Measurements from ENCODE around the gene RRAGC. TPM values are rescaled to one million over a fixed set of nuclear protein-coding genes. Genes with fewer than 3 reads are reported as not detected.

Gene RRAGC
- total and polyA plus RNA-seq, 2 experiments from 2014 or later: 9.3 to 12.8 TPM

- H3K27me3 Mint-ChIP-seq (ENCODE audit: insufficient read depth, low read depth, poor library complexity): peaks cover 2% of the 10 kb centered on the region
- no peaks in the 10 kb centered on the region for H4K20me1 ChIP-seq (replicated peaks; ENCODE audit: insufficient read depth)
- no peak overlapping the region for H3K27ac ChIP-seq (ENCODE audit: low read depth)
- no peaks in the 10 kb centered on the region for H3K9me3 Mint-ChIP-seq
- DNase-seq (ENCODE audit: low spot score): no peak
- no peaks in the 10 kb centered on the region for H3K4me1 ChIP-seq (ENCODE audit: insufficient read depth)
- H3K4me1 Mint-ChIP-seq: no peaks in the 10 kb centered on the region
- no peaks in the 10 kb centered on the region for H3K79me2 ChIP-seq (replicated peaks; ENCODE audit: insufficient read depth)
- no peak overlapping the region for H2AFZ ChIP-seq
- H3K9me2 ChIP-seq (ENCODE audit: insufficient read depth): no peaks in the 10 kb centered on the region
- H3K27ac Mint-ChIP-seq: no peak overlapping the region
- no peaks in the 10 kb centered on the region for H3K36me3 Mint-ChIP-seq (ENCODE audit: low read depth)
- H3K36me3 ChIP-seq (ENCODE audit: insufficient read depth): no peaks in the 10 kb centered on the region
- TF ChIP-seq EZH2 (IDR thresholded peaks at IDR 0.05; ENCODE audit: low read depth, unreplicated experiment) (no peak), POLR2AphosphoS5 (IDR thresholded peaks at IDR 0.05; ENCODE audit: low read depth) (no peak), ZNF331 (CRISPR knock-in tag; IDR thresholded peaks at IDR 0.05; ENCODE audit: low read depth) (no peak), EZH2phosphoT487 (IDR thresholded peaks at IDR 0.05; ENCODE audit: unreplicated experiment) (no peak), CREB1 (CRISPR knock-in tag; IDR thresholded peaks at IDR 0.05; ENCODE audit: low read depth) (no peak), ETS1 (IDR thresholded peaks at IDR 0.05) (no peak), STAT1 (IDR thresholded peaks at IDR 0.05; ENCODE audit: unreplicated experiment) (no peak), ZNF462 (CRISPR knock-in tag; IDR thresholded peaks at IDR 0.05) (no peak), ZNF114 (CRISPR knock-in tag; IDR thresholded peaks at IDR 0.05) (no peak), NANOG (IDR thresholded peaks at IDR 0.05; ENCODE audit: borderline replicate concordance) (no peak), CTCF (conservative IDR thresholded peaks at IDR 0.05; ENCODE audit: low read depth in 2 of 2) (no peak), REST (IDR thresholded peaks at IDR 0.05; ENCODE audit: unreplicated experiment) (no peak), JUNB (IDR thresholded peaks at IDR 0.05; ENCODE audit: unreplicated experiment) (no peak)
- H3K27me3 ChIP-seq (ENCODE audit: insufficient read depth): no peaks in the 10 kb centered on the region
- H3K4me3 ChIP-seq: no peak overlapping the region
- no peak overlapping the region for H3K4me2 ChIP-seq
- H3F3A ChIP-seq (replicated peaks; ENCODE audit: low read depth): no peaks in the 10 kb centered on the region
- no peak for ATAC-seq
- no peak overlapping the region for H3K4me3 Mint-ChIP-seq
Observed at GRCh38 chr1:38826262-38826661, 33.3 kb downstream of the RRAGC start.
